WTC11 (cell line): ENCODE data around the gene SYT9.

Source experiments
- FOXJ3 ChIP-seq: sonication (generic); formaldehyde crosslinking; IDR thresholded peaks from 2 replicates; pipeline ENCODE4 v1.9.0; 2021; ENCODE audit warnings: missing genetic modification reagents, mild to moderate bottlenecking, borderline replicate concordance
- JUN ChIP-seq: sonication (generic); formaldehyde crosslinking; IDR thresholded peaks from 2 replicates; pipeline ENCODE4 v1.8.0; 2023; ENCODE audit warnings: mild to moderate bottlenecking, missing genetic modification reagents
- NFE2L1 ChIP-seq: sonication (generic); formaldehyde crosslinking; IDR thresholded peaks from 2 replicates; pipeline ENCODE4 v1.8.1; 2023; ENCODE audit warnings: missing genetic modification reagents
- OVOL2 ChIP-seq: fragments of 250-450 bp; sonication (Bioruptor Pico); IDR thresholded peaks from 2 replicates; pipeline ENCODE4 v1.9.0; 2021; ENCODE audit warnings: mild to moderate bottlenecking, borderline replicate concordance
- RELA ChIP-seq: sonication (generic); formaldehyde crosslinking; IDR thresholded peaks from 2 replicates; pipeline ENCODE4 v1.8.1; 2022; ENCODE audit warnings: missing genetic modification reagents, mild to moderate bottlenecking, borderline replicate concordance
- SMAD3 ChIP-seq: sonication (generic); formaldehyde crosslinking; IDR thresholded peaks from 2 replicates; pipeline ENCODE4 v1.8.0; 2022; ENCODE audit warnings: missing genetic modification reagents, mild to moderate bottlenecking, borderline replicate concordance
- ZNF138 ChIP-seq: sonication (generic); formaldehyde crosslinking; conservative IDR thresholded peaks from 2 replicates; pipeline ENCODE4 v1.8.1; 2022; ENCODE audit warnings: mild to moderate bottlenecking, moderate library complexity, missing genetic modification reagents
- ZNF263 ChIP-seq: sonication (generic); formaldehyde crosslinking; IDR thresholded peaks from 2 replicates; pipeline ENCODE4 v1.8.1; 2022; ENCODE audit warnings: low read depth, mild to moderate bottlenecking, moderate library complexity, missing genetic modification reagents
- TF ChIP-seq, protein P1 (sequence below): fragments of 200-600 bp; IDR thresholded peaks from 2 replicates; pipeline ENCODE4 v1.8.0; 2022; ENCODE audit warnings: antibody characterized with exemption
- TF ChIP-seq, protein P2 (sequence below): sonication (generic); formaldehyde crosslinking; conservative IDR thresholded peaks from 2 replicates; pipeline ENCODE4 v1.8.1; 2023; ENCODE audit warnings: mild to moderate bottlenecking, low read depth, missing genetic modification reagents, moderate library complexity
- TF ChIP-seq, protein P3 (sequence below): sonication (generic); formaldehyde crosslinking; IDR thresholded peaks from 2 replicates; pipeline ENCODE4 v1.8.1; 2023; ENCODE audit warnings: mild to moderate bottlenecking, missing genetic modification reagents, moderate library complexity
- TF ChIP-seq, protein P4 (sequence below): sonication (generic); formaldehyde crosslinking; IDR thresholded peaks from 2 replicates; pipeline ENCODE4 v1.8.0; 2022; ENCODE audit warnings: mild to moderate bottlenecking, missing genetic modification reagents
- TF ChIP-seq, protein P5 (sequence below): sonication (generic); formaldehyde crosslinking; conservative IDR thresholded peaks from 2 replicates; pipeline ENCODE4 v1.8.1; 2022; ENCODE audit warnings: mild to moderate bottlenecking, missing genetic modification reagents

DNA sequence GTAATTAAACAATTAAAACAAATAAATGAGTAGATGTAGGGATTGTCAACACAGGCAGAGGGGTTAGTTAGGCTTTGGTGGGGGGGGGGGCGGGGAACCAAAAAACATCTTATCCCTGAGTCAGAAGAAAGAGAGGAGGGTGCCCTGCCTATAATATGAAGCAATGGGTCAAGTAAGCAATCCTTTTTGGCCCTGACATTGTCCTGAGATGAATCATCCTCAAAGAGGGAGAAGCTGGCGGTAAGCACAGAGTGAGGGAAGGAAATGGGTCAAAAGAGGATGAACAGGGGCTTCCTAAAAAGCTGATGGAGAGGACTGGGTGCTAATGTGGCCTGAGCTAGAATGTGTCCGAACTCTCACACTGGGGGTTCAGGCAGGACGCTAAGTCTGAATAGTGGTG lies 238.3 kb downstream of the SYT9 start:
- no peak for TF ChIP-seq ZNF138
- no peak for TF ChIP-seq JUN (CRISPR knock-in tag)
- TF ChIP-seq FOXJ3 (CRISPR knock-in tag): no peak
- TF ChIP-seq, protein P1, sequence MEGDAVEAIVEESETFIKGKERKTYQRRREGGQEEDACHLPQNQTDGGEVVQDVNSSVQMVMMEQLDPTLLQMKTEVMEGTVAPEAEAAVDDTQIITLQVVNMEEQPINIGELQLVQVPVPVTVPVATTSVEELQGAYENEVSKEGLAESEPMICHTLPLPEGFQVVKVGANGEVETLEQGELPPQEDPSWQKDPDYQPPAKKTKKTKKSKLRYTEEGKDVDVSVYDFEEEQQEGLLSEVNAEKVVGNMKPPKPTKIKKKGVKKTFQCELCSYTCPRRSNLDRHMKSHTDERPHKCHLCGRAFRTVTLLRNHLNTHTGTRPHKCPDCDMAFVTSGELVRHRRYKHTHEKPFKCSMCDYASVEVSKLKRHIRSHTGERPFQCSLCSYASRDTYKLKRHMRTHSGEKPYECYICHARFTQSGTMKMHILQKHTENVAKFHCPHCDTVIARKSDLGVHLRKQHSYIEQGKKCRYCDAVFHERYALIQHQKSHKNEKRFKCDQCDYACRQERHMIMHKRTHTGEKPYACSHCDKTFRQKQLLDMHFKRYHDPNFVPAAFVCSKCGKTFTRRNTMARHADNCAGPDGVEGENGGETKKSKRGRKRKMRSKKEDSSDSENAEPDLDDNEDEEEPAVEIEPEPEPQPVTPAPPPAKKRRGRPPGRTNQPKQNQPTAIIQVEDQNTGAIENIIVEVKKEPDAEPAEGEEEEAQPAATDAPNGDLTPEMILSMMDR: no peak
- TF ChIP-seq, protein P2, sequence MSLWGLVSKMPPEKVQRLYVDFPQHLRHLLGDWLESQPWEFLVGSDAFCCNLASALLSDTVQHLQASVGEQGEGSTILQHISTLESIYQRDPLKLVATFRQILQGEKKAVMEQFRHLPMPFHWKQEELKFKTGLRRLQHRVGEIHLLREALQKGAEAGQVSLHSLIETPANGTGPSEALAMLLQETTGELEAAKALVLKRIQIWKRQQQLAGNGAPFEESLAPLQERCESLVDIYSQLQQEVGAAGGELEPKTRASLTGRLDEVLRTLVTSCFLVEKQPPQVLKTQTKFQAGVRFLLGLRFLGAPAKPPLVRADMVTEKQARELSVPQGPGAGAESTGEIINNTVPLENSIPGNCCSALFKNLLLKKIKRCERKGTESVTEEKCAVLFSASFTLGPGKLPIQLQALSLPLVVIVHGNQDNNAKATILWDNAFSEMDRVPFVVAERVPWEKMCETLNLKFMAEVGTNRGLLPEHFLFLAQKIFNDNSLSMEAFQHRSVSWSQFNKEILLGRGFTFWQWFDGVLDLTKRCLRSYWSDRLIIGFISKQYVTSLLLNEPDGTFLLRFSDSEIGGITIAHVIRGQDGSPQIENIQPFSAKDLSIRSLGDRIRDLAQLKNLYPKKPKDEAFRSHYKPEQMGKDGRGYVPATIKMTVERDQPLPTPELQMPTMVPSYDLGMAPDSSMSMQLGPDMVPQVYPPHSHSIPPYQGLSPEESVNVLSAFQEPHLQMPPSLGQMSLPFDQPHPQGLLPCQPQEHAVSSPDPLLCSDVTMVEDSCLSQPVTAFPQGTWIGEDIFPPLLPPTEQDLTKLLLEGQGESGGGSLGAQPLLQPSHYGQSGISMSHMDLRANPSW: no peak
- no peak for TF ChIP-seq SMAD3 (CRISPR knock-in tag)
- no peak for TF ChIP-seq OVOL2 (CRISPR knock-in tag)
- TF ChIP-seq RELA (CRISPR knock-in tag): no peak
- TF ChIP-seq, protein P3, sequence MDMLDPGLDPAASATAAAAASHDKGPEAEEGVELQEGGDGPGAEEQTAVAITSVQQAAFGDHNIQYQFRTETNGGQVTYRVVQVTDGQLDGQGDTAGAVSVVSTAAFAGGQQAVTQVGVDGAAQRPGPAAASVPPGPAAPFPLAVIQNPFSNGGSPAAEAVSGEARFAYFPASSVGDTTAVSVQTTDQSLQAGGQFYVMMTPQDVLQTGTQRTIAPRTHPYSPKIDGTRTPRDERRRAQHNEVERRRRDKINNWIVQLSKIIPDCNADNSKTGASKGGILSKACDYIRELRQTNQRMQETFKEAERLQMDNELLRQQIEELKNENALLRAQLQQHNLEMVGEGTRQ (CRISPR knock-in tag): no peak
- TF ChIP-seq, protein P4, sequence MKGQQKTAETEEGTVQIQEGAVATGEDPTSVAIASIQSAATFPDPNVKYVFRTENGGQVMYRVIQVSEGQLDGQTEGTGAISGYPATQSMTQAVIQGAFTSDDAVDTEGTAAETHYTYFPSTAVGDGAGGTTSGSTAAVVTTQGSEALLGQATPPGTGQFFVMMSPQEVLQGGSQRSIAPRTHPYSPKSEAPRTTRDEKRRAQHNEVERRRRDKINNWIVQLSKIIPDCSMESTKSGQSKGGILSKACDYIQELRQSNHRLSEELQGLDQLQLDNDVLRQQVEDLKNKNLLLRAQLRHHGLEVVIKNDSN: no peak
- no peak for TF ChIP-seq NFE2L1
- TF ChIP-seq, protein P5, sequence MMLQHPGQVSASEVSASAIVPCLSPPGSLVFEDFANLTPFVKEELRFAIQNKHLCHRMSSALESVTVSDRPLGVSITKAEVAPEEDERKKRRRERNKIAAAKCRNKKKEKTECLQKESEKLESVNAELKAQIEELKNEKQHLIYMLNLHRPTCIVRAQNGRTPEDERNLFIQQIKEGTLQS: no peak
- TF ChIP-seq ZNF263 (CRISPR knock-in tag): no peak
